Ramos (cell line): Measurements from ENCODE around the gene BPI.
"Not testable (repeated sequence)": the region's sequence is repeated elsewhere in the genome, so short reads cannot be mapped to it uniquely, and the experiment has no call there.

Experiments
- in situ Hi-C: fragments of 300-500 bp; cut with MboI; formaldehyde crosslinking; loops from one replicate; pipeline ENCODE4 v1.14.3; 2022; ENCODE audit warnings: low sequenced_read_pairs; ENCODE audit not compliant: unreplicated experiment

BPI gene

GRCh38 chr20:38326309-38326708 lies 22.4 kb downstream of the BPI start:
- in situ Hi-C loops = no loop called here

- in situ Hi-C loops = no loop called here
Measured at GRCh38 chr20:38330638-38331037, 26.7 kb downstream of the BPI start.

GRCh38 chr20:38331245-38331644 lies 27.3 kb downstream of the BPI start:
- in situ Hi-C loops = no loop called here

GRCh38 chr20:38331814-38332213 lies 27.9 kb downstream of the BPI start:
- in situ Hi-C loops = no loop called here

GRCh38 chr20:38334016-38334415 lies 30.1 kb downstream of the BPI start:
- in situ Hi-C loops = no loop called here

- in situ Hi-C loops = no loop called here
Measured at GRCh38 chr20:38336726-38337125, 32.8 kb downstream of the BPI start.

GRCh38 chr20:38337561-38338140 lies 33.7 kb downstream of the BPI start:
- in situ Hi-C loops = no loop called here

GRCh38 chr20:38338849-38339520 lies 35.0 kb downstream of the BPI start:
- in situ Hi-C loops = no loop called here

- in situ Hi-C loops = not testable (repeated sequence)
Measured at GRCh38 chr20:38339521-38339896, 35.6 kb downstream of the BPI start.

GRCh38 chr20:38339997-38340396 lies 36.0 kb downstream of the BPI start:
- in situ Hi-C loops = no loop called here

GRCh38 chr20:38340693-38341092 lies 36.7 kb downstream of the BPI start:
- in situ Hi-C loops = no loop called here

- in situ Hi-C loops = no loop called here
Measured at GRCh38 chr20:38342216-38342615, 38.3 kb downstream of the BPI start.

- in situ Hi-C loops = no loop called here
Measured at GRCh38 chr20:38342713-38343310, 38.9 kb downstream of the BPI start.

GRCh38 chr20:38343311-38344106 lies 39.6 kb downstream of the BPI start:
- in situ Hi-C loops = no loop called here

- in situ Hi-C loops = no loop called here
Measured at GRCh38 chr20:38344107-38344701, 40.2 kb downstream of the BPI start.

GRCh38 chr20:38345643-38346042 lies 41.7 kb downstream of the BPI start:
- in situ Hi-C loops = no loop called here

GRCh38 chr20:38346247-38346651 lies 42.3 kb downstream of the BPI start, which contains the start of gene LBP:
Gene LBP (plus strand): TSS chr20:38346482. CDS start chr20:38346517, 35 bp downstream.
- in situ Hi-C loops = no loop called here

- in situ Hi-C loops = no loop called here
Measured at GRCh38 chr20:38346741-38347140, 42.8 kb downstream of the BPI start.

GRCh38 chr20:38349856-38350255 lies 45.9 kb downstream of the BPI start:
- in situ Hi-C loops = no loop called here

GRCh38 chr20:38350879-38351775 lies 47.2 kb downstream of the BPI start:
- in situ Hi-C loops = no loop called here
